ENCODE data around the gene ALLC. TPM values are rescaled to one million over a fixed set of nuclear protein-coding genes. Genes with fewer than 3 reads are reported as not detected.

ALLC gene
- total RNA-seq, 1 donor from 2014 or later = not detected

DNA sequence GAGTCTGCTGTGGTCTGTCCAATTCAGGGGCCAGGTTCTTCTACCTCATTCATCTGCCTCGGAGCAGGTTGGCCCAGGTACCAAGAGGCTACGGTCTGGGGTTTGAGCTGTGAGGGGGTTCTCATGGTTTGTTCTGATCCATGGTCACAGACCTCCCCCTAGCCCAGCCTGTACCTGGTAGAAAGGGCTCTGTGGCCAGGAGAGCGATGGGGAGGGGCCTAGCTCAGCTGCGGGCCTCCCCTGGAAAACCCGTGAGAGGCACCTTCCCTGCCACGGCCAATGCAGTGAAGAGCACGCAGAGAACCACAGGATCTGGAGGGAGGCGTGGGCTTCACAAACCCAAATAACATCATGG is 19.6 kb upstream of the ALLC start:
- Mint-ChIP-seq H3K36me3 (ENCODE audit: unreplicated experiment) (no peaks in the 10 kb centered on the region), H3K27me3 (ENCODE audit: unreplicated experiment) (no peaks in the 10 kb centered on the region), H3K4me3 (ENCODE audit: unreplicated experiment) (no peak overlapping the region), H3K9me3 (ENCODE audit: unreplicated experiment) (no peaks in the 10 kb centered on the region), H3K4me1 (ENCODE audit: unreplicated experiment) (no peaks in the 10 kb centered on the region), H3K27ac (ENCODE audit: unreplicated experiment) (no peak overlapping the region)
- DNase-seq (ENCODE audit: extremely low spot score, unreplicated experiment) = no peak
- TF ChIP-seq, protein P1, sequence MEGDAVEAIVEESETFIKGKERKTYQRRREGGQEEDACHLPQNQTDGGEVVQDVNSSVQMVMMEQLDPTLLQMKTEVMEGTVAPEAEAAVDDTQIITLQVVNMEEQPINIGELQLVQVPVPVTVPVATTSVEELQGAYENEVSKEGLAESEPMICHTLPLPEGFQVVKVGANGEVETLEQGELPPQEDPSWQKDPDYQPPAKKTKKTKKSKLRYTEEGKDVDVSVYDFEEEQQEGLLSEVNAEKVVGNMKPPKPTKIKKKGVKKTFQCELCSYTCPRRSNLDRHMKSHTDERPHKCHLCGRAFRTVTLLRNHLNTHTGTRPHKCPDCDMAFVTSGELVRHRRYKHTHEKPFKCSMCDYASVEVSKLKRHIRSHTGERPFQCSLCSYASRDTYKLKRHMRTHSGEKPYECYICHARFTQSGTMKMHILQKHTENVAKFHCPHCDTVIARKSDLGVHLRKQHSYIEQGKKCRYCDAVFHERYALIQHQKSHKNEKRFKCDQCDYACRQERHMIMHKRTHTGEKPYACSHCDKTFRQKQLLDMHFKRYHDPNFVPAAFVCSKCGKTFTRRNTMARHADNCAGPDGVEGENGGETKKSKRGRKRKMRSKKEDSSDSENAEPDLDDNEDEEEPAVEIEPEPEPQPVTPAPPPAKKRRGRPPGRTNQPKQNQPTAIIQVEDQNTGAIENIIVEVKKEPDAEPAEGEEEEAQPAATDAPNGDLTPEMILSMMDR (IDR thresholded peaks at IDR 0.05) = no peak

DNA sequence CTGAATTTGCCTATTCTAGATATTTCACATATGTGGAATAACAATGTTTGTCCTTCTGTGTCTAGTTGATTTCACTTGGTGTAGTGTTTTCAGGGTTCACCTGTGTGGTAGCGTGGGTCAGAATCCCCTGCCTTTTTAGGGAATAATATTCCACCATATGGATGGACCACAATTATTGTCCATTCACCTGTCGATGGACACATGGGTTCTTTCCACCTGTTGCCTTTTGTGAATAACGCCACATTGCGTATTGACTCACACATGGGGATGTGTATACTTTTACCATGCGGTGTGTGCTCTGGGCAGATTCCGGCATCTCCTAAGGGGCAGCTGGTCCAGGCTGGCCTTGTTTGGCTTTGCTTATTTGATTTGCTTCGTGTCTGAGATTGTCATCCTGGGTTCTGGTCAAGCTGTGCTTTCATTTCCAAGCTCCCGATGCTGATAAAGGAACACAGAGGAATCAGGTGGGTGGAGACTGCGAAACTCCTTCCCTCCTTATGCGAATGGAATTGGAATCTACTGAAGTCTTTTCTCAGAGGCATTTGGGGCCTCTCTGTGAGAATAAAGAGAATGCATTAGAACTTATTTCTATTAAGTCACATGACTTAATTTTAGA is 18.9 kb upstream of the ALLC start:
- Mint-ChIP-seq H3K27me3 (ENCODE audit: unreplicated experiment) (no peaks in the 10 kb centered on the region), H3K4me1 (ENCODE audit: unreplicated experiment) (no peaks in the 10 kb centered on the region), H3K27ac (ENCODE audit: unreplicated experiment) (no peak overlapping the region), H3K4me3 (ENCODE audit: unreplicated experiment) (no peak overlapping the region), H3K36me3 (ENCODE audit: unreplicated experiment) (no peaks in the 10 kb centered on the region), H3K9me3 (ENCODE audit: unreplicated experiment) (no peaks in the 10 kb centered on the region)
- DNase-seq (ENCODE audit: extremely low spot score, unreplicated experiment) = peak; percentile 51
- TF ChIP-seq, protein P1 (IDR thresholded peaks at IDR 0.05) = no peak

DNA sequence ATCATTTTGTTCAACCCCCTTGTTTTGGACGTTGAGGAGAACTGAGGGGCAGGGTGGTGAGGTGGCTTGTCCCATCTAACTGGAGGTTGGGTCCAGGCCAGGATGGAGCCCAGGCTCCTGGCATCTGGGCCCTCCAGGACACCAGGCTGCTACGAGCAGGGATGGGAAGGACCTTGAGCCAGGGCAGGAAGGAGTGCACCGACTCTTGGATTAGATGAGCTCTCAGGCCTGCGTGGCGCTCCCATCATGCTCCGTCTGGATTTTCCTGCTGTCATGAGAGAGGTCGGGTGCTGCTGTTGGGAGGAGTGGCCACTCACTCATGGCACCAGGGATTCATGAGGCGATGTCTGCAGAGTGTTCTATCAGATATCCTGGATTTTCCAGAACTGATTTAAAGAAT is 18.3 kb upstream of the ALLC start:
- no peaks in the 10 kb centered on the region for H3K4me1 Mint-ChIP-seq (ENCODE audit: unreplicated experiment)
- TF ChIP-seq, protein P1 (IDR thresholded peaks at IDR 0.05) = no peak
- H3K27ac Mint-ChIP-seq (ENCODE audit: unreplicated experiment) = no peak overlapping the region
- no peak overlapping the region for H3K4me3 Mint-ChIP-seq (ENCODE audit: unreplicated experiment)
- no peaks in the 10 kb centered on the region for H3K9me3 Mint-ChIP-seq (ENCODE audit: unreplicated experiment)
- DNase-seq (ENCODE audit: extremely low spot score, unreplicated experiment) = peak; percentile 77
- H3K27me3 Mint-ChIP-seq (ENCODE audit: unreplicated experiment) = no peaks in the 10 kb centered on the region
- no peaks in the 10 kb centered on the region for H3K36me3 Mint-ChIP-seq (ENCODE audit: unreplicated experiment)

DNA sequence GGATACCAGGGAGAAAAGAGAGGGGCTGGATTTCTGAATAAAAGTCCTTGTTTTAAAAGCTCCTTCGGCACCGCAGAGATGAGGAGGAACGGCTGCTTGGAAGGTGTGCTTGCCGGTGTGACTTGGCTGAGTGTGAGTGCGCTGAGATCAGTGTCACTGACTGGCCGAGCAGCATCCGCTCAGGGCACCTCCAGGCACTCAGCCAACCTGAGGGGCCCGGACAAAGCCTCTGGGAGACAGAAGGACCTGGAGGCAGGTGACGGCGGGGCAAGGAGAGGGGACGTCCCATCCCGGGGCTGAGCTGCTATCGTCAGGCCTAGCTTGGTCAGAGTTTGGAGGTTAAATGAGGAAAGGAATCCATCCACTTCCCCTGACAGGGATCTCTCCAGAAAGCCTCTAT is 16.8 kb upstream of the ALLC start:
- Mint-ChIP-seq H3K4me1 (ENCODE audit: unreplicated experiment) (no peaks in the 10 kb centered on the region), H3K27ac (ENCODE audit: unreplicated experiment) (no peak overlapping the region), H3K4me3 (ENCODE audit: unreplicated experiment) (no peak overlapping the region), H3K36me3 (ENCODE audit: unreplicated experiment) (no peaks in the 10 kb centered on the region), H3K27me3 (ENCODE audit: unreplicated experiment) (no peaks in the 10 kb centered on the region), H3K9me3 (ENCODE audit: unreplicated experiment) (no peaks in the 10 kb centered on the region)
- DNase-seq (ENCODE audit: extremely low spot score, unreplicated experiment) = peak; percentile 78
- TF ChIP-seq, protein P1 (IDR thresholded peaks at IDR 0.05) = no peak

DNA sequence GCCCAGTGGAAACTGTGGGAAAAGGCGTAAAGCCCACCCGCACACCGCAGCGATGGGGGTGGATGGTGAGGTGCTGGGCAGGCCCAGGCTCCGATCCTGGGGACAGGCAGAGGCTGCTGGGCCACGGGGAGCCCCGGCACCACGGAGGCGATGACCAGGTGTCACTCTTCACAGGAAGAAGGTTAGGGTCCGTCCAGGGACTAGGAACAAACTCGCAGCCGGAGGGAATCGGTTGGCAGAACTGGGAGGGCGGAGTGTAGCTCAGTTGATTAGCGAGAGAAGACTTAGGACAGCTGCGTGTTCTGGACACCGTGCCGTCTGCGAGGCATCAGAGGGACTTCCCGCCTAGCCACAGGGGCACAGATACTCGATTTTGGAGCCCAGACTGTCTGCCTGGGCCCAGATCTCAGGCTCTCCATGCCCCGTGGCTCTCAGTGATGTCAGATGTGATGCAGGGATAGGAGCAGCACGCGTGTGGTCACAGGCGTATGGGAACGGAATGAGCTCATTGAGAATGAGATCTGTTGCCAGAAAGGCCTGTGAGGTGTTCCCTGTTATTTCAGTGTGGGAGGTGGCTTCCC is 16.1 kb upstream of the ALLC start:
- Mint-ChIP-seq H3K9me3 (ENCODE audit: unreplicated experiment) (no peaks in the 10 kb centered on the region), H3K4me3 (ENCODE audit: unreplicated experiment) (no peak overlapping the region), H3K4me1 (ENCODE audit: unreplicated experiment) (no peaks in the 10 kb centered on the region), H3K36me3 (ENCODE audit: unreplicated experiment) (no peaks in the 10 kb centered on the region), H3K27ac (ENCODE audit: unreplicated experiment) (no peak overlapping the region), H3K27me3 (ENCODE audit: unreplicated experiment) (no peaks in the 10 kb centered on the region)
- peak; percentile 75 for DNase-seq (ENCODE audit: extremely low spot score, unreplicated experiment)
- TF ChIP-seq, protein P1 (IDR thresholded peaks at IDR 0.05) = no peak
